CD14-positive monocyte (primary cell): ENCODE results near the gene ISX. TPM values are rescaled to one million over a fixed set of nuclear protein-coding genes. Genes with fewer than 3 reads are reported as not detected.

Experiments
- DNase-seq, 3 donors: peaks; one replicate each; pipeline ENCODE4 v3.0.0-alpha.2; 2011 to 2022
- H2AFZ ChIP-seq: 2 replicates; pipeline ENCODE4 v1.6.0; 2012; ENCODE audit warnings: mild to moderate bottlenecking, low read depth, low read length, inconsistent platforms; ENCODE audit not compliant: insufficient read depth, poor library complexity, severe bottlenecking
- H3K27ac ChIP-seq, 2 donors: 1 replicate in 1 of 2; 2 replicates in 1 of 2; pipeline ENCODE4 v1.5.1; 2012 to 2013; ENCODE audit warnings: low read length in 2 of 2, control low read depth in 1 of 2, inconsistent platforms in 1 of 2, low read depth in 1 of 2, mild to moderate bottlenecking in 1 of 2
- H3K27me3 ChIP-seq, 2 donors: one replicate each; pipeline versions ENCODE4 v1.6.0 to v1.6.1; 2011 to 2013; ENCODE audit warnings: low read length in 2 of 2; ENCODE audit not compliant: control insufficient read depth in 2 of 2, insufficient read depth in 2 of 2
- H3K36me3 ChIP-seq, 2 donors: replicated peaks in 1 of 2; 1 replicate in 1 of 2; 2 replicates in 1 of 2; pipeline versions ENCODE4 v1.5.1 to v1.6.1; 2012 to 2013; ENCODE audit warnings: low read length in 2 of 2, control low read depth in 1 of 2, inconsistent platforms in 1 of 2, mild to moderate bottlenecking in 1 of 2; ENCODE audit not compliant: insufficient read depth in 2 of 2, control insufficient read depth in 1 of 2
- H3K4me1 ChIP-seq, 2 donors: 1 replicate in 1 of 2; 2 replicates in 1 of 2; pipeline versions ENCODE4 v1.5.1 to v1.6.1; 2012 to 2013; ENCODE audit warnings: low read length in 2 of 2, control low read depth in 1 of 2, inconsistent platforms in 1 of 2, mild to moderate bottlenecking in 1 of 2, moderate library complexity in 1 of 2; ENCODE audit not compliant: insufficient read depth in 2 of 2, control insufficient read depth in 1 of 2
- H3K4me2 ChIP-seq: replicated peaks from 2 replicates; pipeline ENCODE3; 2012; ENCODE audit warnings: low read length, moderate library complexity, mild to moderate bottlenecking; ENCODE audit not compliant: poor library complexity, severe bottlenecking; ENCODE audit errors: extremely low read depth
- H3K4me3 ChIP-seq, 3 experiments: fragments of 200-600 bp in 1 of 3; sonication (generic) in 1 of 3; replicated peaks in 1 of 3; 1 replicate in 2 of 3; 2 replicates in 1 of 3; pipeline ENCODE4 v1.5.1; 2011 to 2013; ENCODE audit warnings: low read length in 3 of 3, mild to moderate bottlenecking in 3 of 3, control low read depth in 2 of 3, low read depth in 2 of 3, inconsistent platforms in 1 of 3, moderate library complexity in 1 of 3
- H3K79me2 ChIP-seq: 2 replicates; pipeline ENCODE4 v1.6.0; 2012; ENCODE audit warnings: mild to moderate bottlenecking, control low read depth, inconsistent platforms, low read length, moderate library complexity; ENCODE audit not compliant: insufficient read depth
- H3K9ac ChIP-seq: 2 replicates; pipeline ENCODE4 v1.6.0; 2017; ENCODE audit warnings: low read length, mild to moderate bottlenecking; ENCODE audit not compliant: insufficient read depth, poor library complexity, severe bottlenecking
- H3K9me3 ChIP-seq, 2 donors: replicated peaks in 1 of 2; 1 replicate in 1 of 2; 2 replicates in 1 of 2; pipeline versions ENCODE4 v1.5.1 to v1.6.1; 2012 to 2013; ENCODE audit warnings: low read length in 2 of 2, control low read depth in 1 of 2; ENCODE audit not compliant: control insufficient read depth in 1 of 2, insufficient read depth in 1 of 2
- H4K20me1 ChIP-seq: 2 replicates; pipeline ENCODE4 v1.6.0; 2012; ENCODE audit warnings: mild to moderate bottlenecking, low read length, control low read depth, moderate library complexity; ENCODE audit not compliant: insufficient read depth
- H3K27ac Mint-ChIP-seq, 7 donors: one replicate each; pipeline ENCODE4 v1.8.0; 2020; ENCODE audit warnings: mild to moderate bottlenecking in 7 of 7, mixed read lengths in 7 of 7, moderate library complexity in 6 of 7, inconsistent platforms in 2 of 7
- H3K27me3 Mint-ChIP-seq, 3 donors: one replicate each; pipeline ENCODE4 v1.8.0; 2021 to 2022; ENCODE audit warnings: low read depth in 3 of 3, mild to moderate bottlenecking in 3 of 3, mixed read lengths in 3 of 3, moderate library complexity in 3 of 3, inconsistent platforms in 1 of 3
- H3K36me3 Mint-ChIP-seq, 2 donors: one replicate each; pipeline ENCODE4 v1.8.0; 2020; ENCODE audit warnings: mixed read lengths in 2 of 2, inconsistent platforms in 1 of 2, mild to moderate bottlenecking in 1 of 2
- H3K4me1 Mint-ChIP-seq: one replicate; pipeline ENCODE4 v1.8.0; 2020; ENCODE audit warnings: mild to moderate bottlenecking, mixed read lengths
- H3K4me3 Mint-ChIP-seq, 2 donors: one replicate each; pipeline ENCODE4 v1.8.0; 2020; ENCODE audit warnings: mild to moderate bottlenecking in 2 of 2, mixed read lengths in 2 of 2, moderate library complexity in 1 of 2
- H3K9me3 Mint-ChIP-seq, 7 donors: one replicate each; pipeline ENCODE4 v1.8.0; 2020 to 2022; ENCODE audit warnings: mixed read lengths in 7 of 7, mild to moderate bottlenecking in 6 of 7, moderate library complexity in 6 of 7, inconsistent platforms in 2 of 7
- WGBS: methylation state at CpG from one replicate; pipeline ENCODE4 v1.1.5; 2013; ENCODE audit warnings: missing lambda C conversion rate; ENCODE audit not compliant: insufficient coverage; 5-methylcytosine and 5-hydroxymethylcytosine counted together
- intact Hi-C, 2 donors: fragments of 100-400 bp; cut with micrococcal nuclease; formaldehyde crosslinking; loops; one replicate each; pipeline versions ENCODE4 v1.15.0 to v1.15.1; 2023
- polyA plus RNA-seq, 3 donors: library from polyadenylated mRNA; depleted of rRNA in 1 of 3; unstranded in 2 of 3; stranded (reverse) in 1 of 3; fragments of 300-500 nt in 2 of 3; fragments of >200 nt in 1 of 3; fragmentation: Illumina TruSeq in 2 of 3; gene quantifications; 1 replicate in 2 of 3; 2 replicates in 1 of 3; pipeline ENCODE4 v1.2.3, GENCODE V29; 2012 to 2021
- TF ChIP-seq, protein P1 (sequence below): fragments of 200-600 bp; IDR thresholded peaks from one replicate; pipeline ENCODE4 v1.8.0; 2022; ENCODE audit warnings: antibody characterized with exemption, mild to moderate bottlenecking

Gene ISX
- polyA plus RNA-seq, 3 donors = not detected

DNA sequence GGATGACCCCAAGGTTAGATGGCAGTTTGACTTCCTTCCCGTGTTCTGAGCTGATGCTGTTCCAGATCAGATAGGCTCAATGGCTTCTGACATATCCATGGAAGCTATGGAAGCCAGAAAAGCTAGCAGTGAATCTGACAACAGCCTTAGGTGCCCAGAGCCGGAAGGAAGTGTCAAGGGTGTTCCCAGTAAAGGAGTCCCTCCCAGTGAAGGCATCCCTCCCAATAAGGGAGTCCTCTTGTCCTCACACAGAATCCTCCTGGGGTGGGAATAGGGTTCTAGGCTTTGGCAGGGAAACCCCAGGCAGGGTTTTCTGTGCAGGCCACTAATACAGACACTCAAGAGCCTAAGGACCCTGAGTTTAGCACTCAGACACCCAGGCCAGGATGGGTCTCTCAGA, 47.0 kb upstream of the ISX start:
- Mint-ChIP-seq H3K4me3 (no peak overlapping the region), H3K36me3 (no peaks in the 10 kb centered on the region), H3K4me1 (peaks cover 1% of the 10 kb centered on the region), H3K27ac (no peak overlapping the region), H3K27me3 (peaks cover 4 to 6% (median 5%) of the 10 kb centered on the region in 3 donors), H3K9me3 (peaks cover 0 to 3% (median 0%) of the 10 kb centered on the region in 7 donors)
- H2AFZ ChIP-seq = no peak overlapping the region
- H3K4me2 ChIP-seq = no peak overlapping the region
- H3K4me1 ChIP-seq = no peaks in the 10 kb centered on the region
- H3K4me3 ChIP-seq = no peak overlapping the region
- intact Hi-C loops = no loop called here
- H3K27me3 ChIP-seq = no peaks in the 10 kb centered on the region
- H3K79me2 ChIP-seq = no peaks in the 10 kb centered on the region
- no peaks in the 10 kb centered on the region for H3K36me3 ChIP-seq
- no peaks in the 10 kb centered on the region for H4K20me1 ChIP-seq
- H3K27ac ChIP-seq = no peak overlapping the region
- no peaks in the 10 kb centered on the region for H3K9me3 ChIP-seq
- no peak for DNase-seq
- TF ChIP-seq, protein P1, sequence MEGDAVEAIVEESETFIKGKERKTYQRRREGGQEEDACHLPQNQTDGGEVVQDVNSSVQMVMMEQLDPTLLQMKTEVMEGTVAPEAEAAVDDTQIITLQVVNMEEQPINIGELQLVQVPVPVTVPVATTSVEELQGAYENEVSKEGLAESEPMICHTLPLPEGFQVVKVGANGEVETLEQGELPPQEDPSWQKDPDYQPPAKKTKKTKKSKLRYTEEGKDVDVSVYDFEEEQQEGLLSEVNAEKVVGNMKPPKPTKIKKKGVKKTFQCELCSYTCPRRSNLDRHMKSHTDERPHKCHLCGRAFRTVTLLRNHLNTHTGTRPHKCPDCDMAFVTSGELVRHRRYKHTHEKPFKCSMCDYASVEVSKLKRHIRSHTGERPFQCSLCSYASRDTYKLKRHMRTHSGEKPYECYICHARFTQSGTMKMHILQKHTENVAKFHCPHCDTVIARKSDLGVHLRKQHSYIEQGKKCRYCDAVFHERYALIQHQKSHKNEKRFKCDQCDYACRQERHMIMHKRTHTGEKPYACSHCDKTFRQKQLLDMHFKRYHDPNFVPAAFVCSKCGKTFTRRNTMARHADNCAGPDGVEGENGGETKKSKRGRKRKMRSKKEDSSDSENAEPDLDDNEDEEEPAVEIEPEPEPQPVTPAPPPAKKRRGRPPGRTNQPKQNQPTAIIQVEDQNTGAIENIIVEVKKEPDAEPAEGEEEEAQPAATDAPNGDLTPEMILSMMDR = no peak
- H3K9ac ChIP-seq = no peak overlapping the region
- WGBS = 69% methylated on average over 1 of the region's 2 CpGs

DNA sequence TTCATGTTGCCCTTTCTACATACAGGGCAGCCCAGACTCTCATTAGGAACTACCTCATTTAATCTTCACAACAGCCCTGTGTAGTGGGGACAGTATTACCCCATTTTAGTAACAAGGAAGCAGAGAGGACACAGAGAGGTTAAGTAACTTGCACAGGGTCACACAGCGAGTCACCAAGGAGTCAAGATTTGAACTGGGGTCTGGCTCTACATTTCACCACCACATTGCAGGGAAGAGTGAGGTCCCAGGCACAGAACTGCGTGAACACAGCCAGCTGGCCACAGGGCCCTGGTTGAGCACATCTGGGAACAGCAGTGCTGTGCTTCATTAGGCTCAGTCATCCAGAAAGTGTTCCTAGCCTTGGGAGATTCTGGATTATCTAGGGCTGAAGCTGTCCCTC, 45.4 kb upstream of the ISX start:
- Mint-ChIP-seq H3K4me3 (no peak overlapping the region), H3K27me3 (peaks cover 4 to 14% (median 4%) of the 10 kb centered on the region in 3 donors), H3K36me3 (no peaks in the 10 kb centered on the region), H3K4me1 (peaks cover 3% of the 10 kb centered on the region), H3K9me3 (peaks cover 0 to 4% (median 0%) of the 10 kb centered on the region in 7 donors), H3K27ac (no peak overlapping the region)
- intact Hi-C loops = loop anchor here in 1 of 2 donors (5.0 kb wide), 1 partner anchor 1718 kb away; no protein-coding TSS in a partner anchor
- H3K9me3 ChIP-seq = no peaks in the 10 kb centered on the region
- H2AFZ ChIP-seq = no peak overlapping the region
- no peaks in the 10 kb centered on the region for H3K79me2 ChIP-seq
- TF ChIP-seq, protein P1 = no peak
- H3K27me3 ChIP-seq = no peaks in the 10 kb centered on the region
- WGBS = 100% methylated on average over 1 of the region's 2 CpGs
- H3K27ac ChIP-seq = no peak overlapping the region
- DNase-seq = no peak
- H4K20me1 ChIP-seq = no peaks in the 10 kb centered on the region
- no peak overlapping the region for H3K9ac ChIP-seq
- no peaks in the 10 kb centered on the region for H3K4me1 ChIP-seq
- no peak overlapping the region for H3K4me3 ChIP-seq
- no peak overlapping the region for H3K4me2 ChIP-seq
- no peaks in the 10 kb centered on the region for H3K36me3 ChIP-seq
